ENCODE data around the gene LY6G6C. TPM values are rescaled to one million over a fixed set of nuclear protein-coding genes. Genes with fewer than 3 reads are reported as not detected.
"Not testable (repeated sequence)": the region's sequence is repeated elsewhere in the genome, so short reads cannot be mapped to it uniquely, and the experiment has no call there.

Gene LY6G6C
- total RNA-seq, 4 donors from 2014 or later = not detected

GRCh38 chr6:31712296-31712695 is 9.2 kb downstream of the LY6G6C start:
- no peak overlapping the region for H3K27ac ChIP-seq (replicated peaks in 1 of 4)

DNA sequence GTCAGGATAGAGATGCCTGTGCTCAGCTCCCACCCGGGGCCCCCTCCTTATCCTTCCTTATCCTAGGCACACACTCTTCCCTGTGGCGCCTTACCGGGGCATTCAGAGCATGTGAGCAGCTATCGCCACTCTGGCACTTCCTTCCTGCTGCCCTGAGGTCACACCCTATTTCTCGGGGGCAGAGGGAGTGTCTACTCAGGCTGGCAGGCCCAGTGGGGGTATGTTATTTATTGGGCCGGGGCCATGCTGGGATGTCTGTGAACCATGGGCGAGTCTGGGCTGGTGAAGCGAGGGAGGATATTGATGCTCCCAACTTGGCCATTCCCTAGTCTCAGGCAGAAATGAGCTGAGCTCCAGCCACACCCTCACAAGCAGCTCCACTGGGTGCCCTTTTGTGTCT is 10.3 kb downstream of the LY6G6C start:
- H3K9me3 ChIP-seq = no peaks in the 10 kb centered on the region
- no peaks in the 10 kb centered on the region for H3K4me1 ChIP-seq
- H3K27ac ChIP-seq (replicated peaks in 1 of 4) = no peak overlapping the region
- no peak overlapping the region for H3K4me3 ChIP-seq
- no peaks in the 10 kb centered on the region for H3K36me3 ChIP-seq
- 78% methylated on average over 5 of the region's 8 CpGs for WGBS
- peaks cover 0 to 6% (median 0%) of the 10 kb centered on the region in 4 donors for H3K27me3 ChIP-seq
- TF ChIP-seq EP300 (IDR thresholded peaks at IDR 0.05) (no peak), POLR2AphosphoS5 (IDR thresholded peaks at IDR 0.05) (no peak), POLR2A (IDR thresholded peaks at IDR 0.05; ENCODE audit: low read depth) (no peak)
- TF ChIP-seq, protein P1, sequence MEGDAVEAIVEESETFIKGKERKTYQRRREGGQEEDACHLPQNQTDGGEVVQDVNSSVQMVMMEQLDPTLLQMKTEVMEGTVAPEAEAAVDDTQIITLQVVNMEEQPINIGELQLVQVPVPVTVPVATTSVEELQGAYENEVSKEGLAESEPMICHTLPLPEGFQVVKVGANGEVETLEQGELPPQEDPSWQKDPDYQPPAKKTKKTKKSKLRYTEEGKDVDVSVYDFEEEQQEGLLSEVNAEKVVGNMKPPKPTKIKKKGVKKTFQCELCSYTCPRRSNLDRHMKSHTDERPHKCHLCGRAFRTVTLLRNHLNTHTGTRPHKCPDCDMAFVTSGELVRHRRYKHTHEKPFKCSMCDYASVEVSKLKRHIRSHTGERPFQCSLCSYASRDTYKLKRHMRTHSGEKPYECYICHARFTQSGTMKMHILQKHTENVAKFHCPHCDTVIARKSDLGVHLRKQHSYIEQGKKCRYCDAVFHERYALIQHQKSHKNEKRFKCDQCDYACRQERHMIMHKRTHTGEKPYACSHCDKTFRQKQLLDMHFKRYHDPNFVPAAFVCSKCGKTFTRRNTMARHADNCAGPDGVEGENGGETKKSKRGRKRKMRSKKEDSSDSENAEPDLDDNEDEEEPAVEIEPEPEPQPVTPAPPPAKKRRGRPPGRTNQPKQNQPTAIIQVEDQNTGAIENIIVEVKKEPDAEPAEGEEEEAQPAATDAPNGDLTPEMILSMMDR (IDR thresholded peaks at IDR 0.05) = no peak
- intact Hi-C loops (cut with DNase I) = no loop called here
- DNase-seq (ENCODE audit: extremely low spot score) = no peak

More at GRCh38 chr6:31712296-31712695, 9.2 kb downstream of the LY6G6C start:
- Histone ChIP-seq H3K36me3 (no peaks in the 10 kb centered on the region), H3K27me3 (peaks cover 0 to 6% (median 0%) of the 10 kb centered on the region in 4 donors), H3K4me3 (no peak overlapping the region), H3K4me1 (no peaks in the 10 kb centered on the region), H3K9me3 (no peaks in the 10 kb centered on the region)
- intact Hi-C loops (cut with DNase I) = no loop called here
- no peak for DNase-seq (ENCODE audit: extremely low spot score)
- WGBS = 98% methylated on average over 7 of the region's 8 CpGs
- TF ChIP-seq EP300 (IDR thresholded peaks at IDR 0.05) (no peak), POLR2AphosphoS5 (IDR thresholded peaks at IDR 0.05) (no peak), POLR2A (IDR thresholded peaks at IDR 0.05; ENCODE audit: low read depth) (no peak)
- TF ChIP-seq, protein P1 (IDR thresholded peaks at IDR 0.05) = no peak

DNA sequence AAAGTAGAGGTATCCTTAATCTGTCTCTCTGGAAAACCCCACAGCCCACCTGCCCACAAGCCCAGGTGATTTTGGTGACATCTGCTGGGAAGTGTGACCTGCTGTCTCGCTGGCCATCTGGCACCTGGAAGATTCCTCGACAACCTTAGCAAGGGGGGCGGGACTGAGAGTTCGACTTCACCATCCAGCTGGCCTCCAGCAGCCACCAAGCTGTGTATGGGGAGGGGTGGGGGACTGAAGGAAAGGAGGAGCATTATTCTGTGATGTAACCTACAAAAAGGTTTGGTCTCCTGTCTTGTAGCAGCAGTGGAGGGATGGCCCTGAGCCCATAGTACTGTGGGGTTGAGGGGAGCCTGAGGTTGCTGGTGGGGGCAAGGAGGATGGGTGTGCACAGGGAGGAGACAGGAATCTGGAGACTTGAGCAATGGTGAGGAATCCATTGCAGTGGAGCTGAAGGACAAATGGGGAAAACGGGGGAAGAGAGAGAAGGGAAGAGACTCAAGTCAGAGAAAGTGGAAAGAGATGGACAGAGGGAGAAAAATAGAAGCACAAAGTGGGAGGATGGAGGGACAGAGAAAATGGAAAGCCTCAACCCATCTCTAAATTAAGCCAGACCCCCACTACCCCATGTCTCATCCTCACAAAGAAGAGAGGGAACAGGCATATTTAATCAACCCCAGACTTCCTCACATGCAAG is 10.9 kb downstream of the LY6G6C start:
- no peaks in the 10 kb centered on the region for H3K4me1 ChIP-seq
- no peaks in the 10 kb centered on the region for H3K9me3 ChIP-seq
- peaks cover 0 to 6% (median 0%) of the 10 kb centered on the region in 4 donors for H3K27me3 ChIP-seq
- DNase-seq (ENCODE audit: extremely low spot score) = no peak
- no peak overlapping the region for H3K4me3 ChIP-seq
- intact Hi-C loops (cut with DNase I) = no loop called here
- 58% methylated on average over 5 of the region's 5 CpGs for WGBS
- no peak overlapping the region for H3K27ac ChIP-seq (replicated peaks in 1 of 4)
- no peaks in the 10 kb centered on the region for H3K36me3 ChIP-seq
- TF ChIP-seq, protein P1 (IDR thresholded peaks at IDR 0.05) = no peak
- TF ChIP-seq EP300 (IDR thresholded peaks at IDR 0.05) (no peak), POLR2AphosphoS5 (IDR thresholded peaks at IDR 0.05) (no peak), POLR2A (IDR thresholded peaks at IDR 0.05; ENCODE audit: low read depth) (no peak)

- H3K27me3 ChIP-seq; H3K9me3 ChIP-seq; H3K4me1 ChIP-seq; H3K36me3 ChIP-seq; H3K27ac ChIP-seq (replicated peaks in 1 of 4); DNase-seq (ENCODE audit: extremely low spot score); H3K4me3 ChIP-seq; intact Hi-C loops (cut with DNase I): not testable (repeated sequence)
- 93% methylated on average over 11 of the region's 11 CpGs for WGBS
These were observed 12.4 kb downstream of the LY6G6C start for GRCh38 chr6:31709157-31709556.

GRCh38 chr6:31708224-31708623 is 13.3 kb downstream of the LY6G6C start:
- H3K4me3 ChIP-seq = no peak overlapping the region

More at GRCh38 chr6:31708224-31708623, 13.3 kb downstream of the LY6G6C start:
- Histone ChIP-seq H3K9me3 (no peaks in the 10 kb centered on the region), H3K27me3 (peaks cover 0 to 6% (median 0%) of the 10 kb centered on the region in 4 donors), H3K27ac (replicated peaks in 1 of 4) (no peak overlapping the region), H3K4me1 (peaks cover 4 to 8% (median 6%) of the 10 kb centered on the region in 4 donors), H3K36me3 (no peaks in the 10 kb centered on the region)
- no peak for DNase-seq (ENCODE audit: extremely low spot score)
- TF ChIP-seq, protein P1 (IDR thresholded peaks at IDR 0.05) = no peak
- TF ChIP-seq EP300 (IDR thresholded peaks at IDR 0.05) (no peak), POLR2AphosphoS5 (IDR thresholded peaks at IDR 0.05) (no peak), POLR2A (IDR thresholded peaks at IDR 0.05; ENCODE audit: low read depth) (no peak)
- intact Hi-C loops (cut with DNase I) = no loop called here
- WGBS = 88% methylated on average over 3 of the region's 3 CpGs
